Heart right ventricle (tissue), 16 donors: ENCODE measurements around the gene ZNF462. TPM values are rescaled to one million over a fixed set of nuclear protein-coding genes. Genes with fewer than 3 reads are reported as not detected.
A peak's percentile ranks its signal among the peaks of the same experiment; 100 is the strongest.

Source experiments
- ATAC-seq, 8 donors: fragments of 200-7000 bp; cut with Tn5 transposase; one replicate each; pipeline ENCODE4 v1.9.1; 2020; ENCODE audit warnings: mild to moderate bottlenecking in 8 of 8, moderate library complexity in 8 of 8, moderate number of reproducible peaks in 1 of 8
- DNase-seq, 2 donors: peaks; one replicate each; pipeline ENCODE4 v3.0.0-alpha.2; 2020
- H3K27ac ChIP-seq, 10 donors: fragments of 200-600 bp; sonication (generic) in 2 of 10; one replicate each; pipeline versions ENCODE4 v1.5.0 to v1.8.0; 2020 to 2022; ENCODE audit warnings: mild to moderate bottlenecking in 3 of 10
- H3K27me3 ChIP-seq, 7 donors: fragments of 200-600 bp; one replicate each; pipeline ENCODE4 v1.8.0; 2021 to 2022; ENCODE audit warnings: mild to moderate bottlenecking in 2 of 7
- H3K36me3 ChIP-seq, 9 donors: fragments of 200-600 bp; sonication (generic) in 1 of 9; one replicate each; pipeline versions ENCODE4 v1.5.0 to v1.8.0; 2020 to 2022; ENCODE audit warnings: mild to moderate bottlenecking in 2 of 9
- H3K4me1 ChIP-seq, 9 donors: fragments of 200-600 bp; sonication (generic) in 1 of 9; one replicate each; pipeline versions ENCODE4 v1.5.0 to v1.8.0; 2020 to 2022; ENCODE audit warnings: mild to moderate bottlenecking in 4 of 9
- H3K4me3 ChIP-seq, 10 donors: fragments of 200-600 bp; sonication (generic) in 2 of 10; one replicate each; pipeline versions ENCODE4 v1.5.0 to v1.8.0; 2020 to 2022; ENCODE audit warnings: mild to moderate bottlenecking in 7 of 10, moderate library complexity in 2 of 10
- H3K9me3 ChIP-seq, 11 donors: fragments of 200-600 bp in 10 of 11; sonication (generic) in 2 of 11; one replicate each; pipeline versions ENCODE4 v1.5.0 to v1.8.0; 2013 to 2022; ENCODE audit warnings: mild to moderate bottlenecking in 2 of 11, control low read depth in 1 of 11, moderate library complexity in 1 of 11
- CTCF ChIP-seq, 9 donors: fragments of 200-600 bp; sonication (generic) in 2 of 9; IDR thresholded peaks; one replicate each; pipeline versions ENCODE4 v1.5.0 to v1.8.0; 2021 to 2022; ENCODE audit warnings: antibody characterized with exemption in 9 of 9, mild to moderate bottlenecking in 5 of 9, moderate library complexity in 1 of 9
- WGBS, 2 donors: extraction: QIAGEN DNeasy Blood & Tissue Kit; methylation state at CpG; one replicate each; pipeline ENCODE4 v1.1.7; 2013; ENCODE audit warnings: inconsistent platforms in 1 of 2; 5-methylcytosine and 5-hydroxymethylcytosine counted together
- intact Hi-C, 10 donors: fragments of 100-400 bp; cut with DNase I; formaldehyde crosslinking; loops; one replicate each; pipeline versions ENCODE4 v1.11.1 to v1.14.2; 2022
- polyA plus RNA-seq, 2 donors: library from polyadenylated mRNA; stranded (reverse); fragments of 200-250 nt; gene quantifications; one replicate each; pipeline ENCODE4 v1.2.3, GENCODE V29; 2013
- total RNA-seq, 10 donors: library from RNA; stranded (reverse); fragmentation: NEBNext Ultra II Directional in 3 of 10; extraction: Animal tissue kit (Norgen Biotek cat#: 25700) in 3 of 10; gene quantifications; one replicate each; pipeline versions ENCODE4 v1.2.1 to v1.2.4, GENCODE V29; 2021 to 2023
- donor health status: Arrhythmogenic right ventricular cardiomyopathy.
- donor health status: ischemic (EF 13 %, LVEDD 7.1; RV severe dilation, severe dysfunction).
- donor health status: healthy with polysubstance abuse.
- donor health status: DM: no; HTN: yes; CAD: no.
- donor health status: DM: no; HTN: no; CAD: no.
- donor health status: ischemic (EF 25% LVEDD 6.9; RV normal size, moderate dysfunction).
- donor health status: ischemic (EF 25% LVEDD 5.7; RV mildly dilated, moderate dysfunction).
- donor health status: healthy.
- donor health status: DM: yes; HTN: yes; CAD: no.
- donor health status: Ischemic cardiomyopathy.
- donor health status: ischemic (EF 35%, LVEDD 5.7; RV mildly dilated, moderate dysfunction).
- donor health status: nonischemic (EF 11% LVEDD 7.7; RV severe dilation, severe dysfunction).
- donor health status: DM: yes; HTN: yes; CAD: no.
- donor health status: PGD.
- donor health status: ischemic (EF 29% LVEDD 5.4; RV normal size, mild dysfunction).
- donor health status: nonischemic (EF 23%, LVEDD 6.1; RV moderate dilation, normal function).

ZNF462 gene
- total and polyA plus RNA-seq, 12 donors, result 1.9 to 47.7 (median 33.1) TPM

- intact Hi-C loops, result loop anchor here in 3 of 10 donors (5.0 to 10.0 kb wide), 3 partner anchors 37 to 54 kb away; partner anchors contain the start of gene ZNF462 (in 1 of the 3)
- 65 to 79% methylated on average over 5 of the region's 5 CpGs for WGBS, 2 donors
Observed at GRCh38 chr9:106918825-106919509, 56.0 kb downstream of the ZNF462 start.

GRCh38 chr9:106920091-106920490 lies 57.1 kb downstream of the ZNF462 start:
- no peaks in the 10 kb centered on the region for H3K9me3 ChIP-seq
- WGBS, 2 donors, result 88 to 94% methylated on average over 4 of the region's 4 CpGs
- no peak for TF ChIP-seq CTCF (IDR thresholded peaks at IDR 0.05)
- H3K4me3 ChIP-seq, result peak overlapping the region in 1 of 10 donors; percentile 3
- intact Hi-C loops, result loop anchor here in 6 of 10 donors (2.0 to 5.0 kb wide), 6 partner anchors 42 to 58 kb away; partner anchors contain the start of gene ZNF462 (in 3 of the 6)
- DNase-seq (no peak), ATAC-seq (no peak)
- H3K27ac ChIP-seq, result peak overlapping the region; percentile 60 to 95 (median 92)
- H3K27me3 ChIP-seq, result no peaks in the 10 kb centered on the region
- peaks cover 0 to 22% (median 14%) of the 10 kb centered on the region in 9 donors for H3K36me3 ChIP-seq
- H3K4me1 ChIP-seq, result peaks cover 3 to 80% (median 55%) of the 10 kb centered on the region in 9 donors

More at GRCh38 chr9:106918825-106919509, 56.0 kb downstream of the ZNF462 start:
- Histone ChIP-seq H3K36me3 (peaks cover 0 to 11% (median 4%) of the 10 kb centered on the region in 9 donors), H3K4me3 (peak overlapping the region in 2 of 10 donors; percentile 3 to 11), H3K4me1 (peaks cover 3 to 80% (median 55%) of the 10 kb centered on the region in 9 donors), H3K27ac (peak overlapping the region; percentile 28 to 95 (median 92)), H3K27me3 (no peaks in the 10 kb centered on the region), H3K9me3 (no peaks in the 10 kb centered on the region)
- no peak for TF ChIP-seq CTCF (IDR thresholded peaks at IDR 0.05)
- no peak for DNase-seq
- peak in 3 of 8 donors; percentile 27 to 39 (median 30) for ATAC-seq

- peak overlapping the region; percentile 60 to 95 (median 92) for H3K27ac ChIP-seq
- H3K4me3 ChIP-seq, result peak overlapping the region in 4 of 10 donors; percentile 0 to 35 (median 18)
- no peaks in the 10 kb centered on the region for H3K9me3 ChIP-seq
- TF ChIP-seq CTCF (IDR thresholded peaks at IDR 0.05), result no peak
- 36 to 45% methylated on average over 4 of the region's 4 CpGs for WGBS, 2 donors
- ATAC-seq (peak; percentile 59 to 84 (median 74)), DNase-seq (peak in 1 of 2 donors; percentile 57)
- H3K27me3 ChIP-seq, result no peaks in the 10 kb centered on the region
- H3K36me3 ChIP-seq, result peaks cover 0 to 29% (median 20%) of the 10 kb centered on the region in 9 donors
- peaks cover 3 to 76% (median 55%) of the 10 kb centered on the region in 9 donors for H3K4me1 ChIP-seq
- intact Hi-C loops, result loop anchor here in 6 of 10 donors (2.0 to 5.0 kb wide), 6 partner anchors 42 to 58 kb away; partner anchors contain the start of gene ZNF462 (in 3 of the 6)
Observed at GRCh38 chr9:106920701-106921283, 57.8 kb downstream of the ZNF462 start.

- H3K4me3 ChIP-seq, result peak overlapping the region in 5 of 10 donors; percentile 0 to 35 (median 19)
- ATAC-seq (peak; percentile 84 to 95 (median 91)), DNase-seq (peak in 1 of 2 donors; percentile 77)
- peak overlapping the region; percentile 60 to 95 (median 92) for H3K27ac ChIP-seq
- intact Hi-C loops, result loop anchor here in 6 of 10 donors (2.0 to 5.0 kb wide), 6 partner anchors 41 to 59 kb away; partner anchors contain the start of gene ZNF462 (in 3 of the 6)
- H3K9me3 ChIP-seq, result no peaks in the 10 kb centered on the region
- H3K36me3 ChIP-seq, result peaks cover 0 to 35% (median 26%) of the 10 kb centered on the region in 9 donors
- WGBS, 2 donors, result 11 to 17% methylated on average over 3 of the region's 3 CpGs
- H3K27me3 ChIP-seq, result no peaks in the 10 kb centered on the region
- TF ChIP-seq CTCF (IDR thresholded peaks at IDR 0.05), result no peak
- H3K4me1 ChIP-seq, result peaks cover under 1 to 70% (median 49%) of the 10 kb centered on the region in 9 donors
Observed at GRCh38 chr9:106921341-106921899, 58.5 kb downstream of the ZNF462 start.
